NCI-H748 (cell line): Measurements from ENCODE around the gene RGPD8.
"Not testable (repeated sequence)": the region's sequence is repeated elsewhere in the genome, so short reads cannot be mapped to it uniquely, and the experiment has no call there.

Experiments
- DNase-seq: peaks from one replicate; lab custom pipeline; 2025; ENCODE audit not compliant: unreplicated experiment; lab: John Stamatoyannopoulos, UW

Gene RGPD8

GRCh38 chr2:112435716-112436431, 2.4 kb upstream of the RGPD8 start:
- not testable (repeated sequence) for DNase-seq

GRCh38 chr2:112434890-112435715, 1.7 kb upstream of the RGPD8 start:
- DNase-seq = not testable (repeated sequence)

GRCh38 chr2:112433932-112434730, 686 bp upstream of the RGPD8 start:
- DNase-seq = no peak

GRCh38 chr2:112432735-112433479, 538 bp downstream of the RGPD8 start:
- not testable (repeated sequence) for DNase-seq

- not testable (repeated sequence) for DNase-seq
Observed at GRCh38 chr2:112432390-112432734, 1.1 kb downstream of the RGPD8 start.

- not testable (repeated sequence) for DNase-seq
Observed at GRCh38 chr2:112431587-112432295, 1.7 kb downstream of the RGPD8 start.

GRCh38 chr2:112424553-112424952, 8.9 kb downstream of the RGPD8 start:
- not testable (repeated sequence) for DNase-seq

DNA sequence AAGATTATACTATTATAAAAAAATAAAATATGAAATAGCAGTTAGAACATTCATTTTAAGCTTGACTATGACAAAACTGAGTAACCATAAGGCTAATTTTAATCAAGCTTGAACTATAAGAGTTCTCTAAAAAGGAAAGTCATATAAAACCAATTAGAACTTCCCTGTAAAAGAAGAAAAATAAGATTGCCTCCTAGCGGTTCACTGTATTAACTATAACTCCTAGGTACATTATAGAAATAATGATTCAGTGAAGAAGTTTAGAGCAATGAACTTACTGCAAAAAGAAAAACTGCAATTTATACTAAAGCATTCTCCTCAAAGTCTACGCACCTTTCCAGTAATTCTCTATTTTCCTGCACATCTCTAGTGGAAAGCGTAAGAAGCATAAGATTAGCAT, 16.6 kb downstream of the RGPD8 start:
- DNase-seq = not testable (repeated sequence)

DNA sequence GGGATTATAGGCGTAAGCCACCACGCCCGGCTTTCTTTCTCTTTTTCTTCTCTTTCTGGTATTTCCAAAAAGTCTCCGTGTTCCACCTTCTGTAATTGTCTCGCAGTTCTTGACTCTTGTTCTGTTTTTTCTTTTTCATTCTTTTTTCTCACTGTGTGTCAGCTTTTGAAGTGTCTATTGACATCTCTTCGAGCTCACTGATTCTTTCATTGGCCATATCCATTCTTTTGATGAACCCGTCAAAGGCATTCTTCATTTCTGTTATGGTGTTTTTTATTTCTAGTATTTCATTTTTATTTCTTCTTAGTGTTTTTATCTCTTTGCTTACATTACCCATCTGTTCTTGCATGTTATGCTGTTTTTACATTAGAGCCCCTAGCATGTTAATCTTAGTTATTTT, 73.4 kb downstream of the RGPD8 start:
- not testable (repeated sequence) for DNase-seq

DNA sequence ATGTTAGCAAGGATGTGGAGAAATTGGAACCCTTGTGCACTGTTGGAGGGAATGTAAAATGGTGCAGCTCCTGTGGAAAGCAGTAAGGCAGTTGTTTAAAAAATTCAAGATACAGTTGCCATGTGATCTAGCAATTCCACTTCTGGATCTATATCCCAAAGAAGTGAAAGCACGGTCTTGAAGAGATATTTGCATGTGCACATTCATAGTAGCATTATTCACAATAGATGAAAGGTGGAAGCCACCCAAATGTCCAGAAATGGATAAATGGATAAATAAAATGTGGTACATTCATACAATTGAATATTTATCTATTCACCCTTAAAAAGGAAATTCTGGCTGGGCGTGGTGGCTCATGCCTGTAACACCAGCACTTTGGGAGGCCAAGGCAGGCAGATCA, 79.1 kb downstream of the RGPD8 start:
- not testable (repeated sequence) for DNase-seq

DNA sequence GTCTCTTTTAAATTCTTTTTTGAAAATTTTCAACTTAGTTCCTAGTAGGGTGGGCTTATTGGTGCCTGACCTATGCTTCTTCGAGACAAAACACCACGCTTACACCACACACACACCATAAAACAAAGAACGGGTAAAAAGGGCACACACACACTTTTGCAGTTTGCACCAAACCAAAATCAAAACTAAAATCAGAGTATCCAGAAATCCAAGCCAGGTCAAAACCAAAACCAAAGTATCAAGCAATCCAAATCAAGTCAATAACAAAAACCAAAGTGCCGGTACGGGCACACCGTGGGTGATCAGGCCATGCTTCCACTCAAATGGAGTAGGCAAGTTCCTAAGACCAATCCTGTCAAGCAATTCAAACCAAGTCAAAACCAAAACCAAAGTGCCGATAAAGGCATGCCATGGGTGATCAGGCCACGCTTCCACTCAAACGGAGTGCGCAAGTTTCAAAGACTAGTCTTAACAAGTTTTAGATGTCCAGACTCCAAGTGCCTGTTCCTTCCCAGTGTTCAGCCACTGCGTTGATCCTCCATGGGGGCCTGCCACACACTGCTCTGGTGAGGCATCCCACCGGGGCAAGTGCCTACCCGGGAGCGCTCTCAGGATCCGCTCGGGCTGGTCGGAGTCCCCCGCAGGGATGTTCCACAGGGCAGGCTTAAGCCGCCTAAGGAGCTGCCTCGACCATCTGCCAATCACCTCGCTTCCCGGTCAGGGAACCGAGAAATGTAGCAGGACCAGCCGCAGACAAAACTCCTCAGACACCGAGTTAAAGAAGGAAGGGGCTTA, 80.4 kb downstream of the RGPD8 start:
- DNase-seq = not testable (repeated sequence)

DNA sequence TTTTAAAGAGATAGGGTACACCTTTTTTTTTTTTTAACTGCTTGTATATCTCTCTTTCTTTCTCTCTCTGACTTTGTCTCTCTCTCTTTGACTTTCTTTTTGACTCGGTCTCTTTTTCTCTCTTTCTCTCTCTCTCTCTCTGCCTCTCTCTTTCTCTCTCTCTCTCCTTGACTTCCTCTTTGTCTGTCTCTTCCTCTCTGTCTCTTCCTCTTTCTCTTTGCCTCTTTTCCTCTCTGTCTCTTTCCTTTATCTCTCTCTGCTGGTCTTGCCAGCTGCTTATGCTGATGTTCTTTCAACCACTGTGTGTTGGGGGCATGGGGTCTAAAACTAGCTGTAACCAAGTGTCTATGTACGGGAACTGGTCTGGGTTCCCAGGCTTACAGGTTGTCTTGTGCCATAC, 81.2 kb downstream of the RGPD8 start:
- DNase-seq = not testable (repeated sequence)

DNA sequence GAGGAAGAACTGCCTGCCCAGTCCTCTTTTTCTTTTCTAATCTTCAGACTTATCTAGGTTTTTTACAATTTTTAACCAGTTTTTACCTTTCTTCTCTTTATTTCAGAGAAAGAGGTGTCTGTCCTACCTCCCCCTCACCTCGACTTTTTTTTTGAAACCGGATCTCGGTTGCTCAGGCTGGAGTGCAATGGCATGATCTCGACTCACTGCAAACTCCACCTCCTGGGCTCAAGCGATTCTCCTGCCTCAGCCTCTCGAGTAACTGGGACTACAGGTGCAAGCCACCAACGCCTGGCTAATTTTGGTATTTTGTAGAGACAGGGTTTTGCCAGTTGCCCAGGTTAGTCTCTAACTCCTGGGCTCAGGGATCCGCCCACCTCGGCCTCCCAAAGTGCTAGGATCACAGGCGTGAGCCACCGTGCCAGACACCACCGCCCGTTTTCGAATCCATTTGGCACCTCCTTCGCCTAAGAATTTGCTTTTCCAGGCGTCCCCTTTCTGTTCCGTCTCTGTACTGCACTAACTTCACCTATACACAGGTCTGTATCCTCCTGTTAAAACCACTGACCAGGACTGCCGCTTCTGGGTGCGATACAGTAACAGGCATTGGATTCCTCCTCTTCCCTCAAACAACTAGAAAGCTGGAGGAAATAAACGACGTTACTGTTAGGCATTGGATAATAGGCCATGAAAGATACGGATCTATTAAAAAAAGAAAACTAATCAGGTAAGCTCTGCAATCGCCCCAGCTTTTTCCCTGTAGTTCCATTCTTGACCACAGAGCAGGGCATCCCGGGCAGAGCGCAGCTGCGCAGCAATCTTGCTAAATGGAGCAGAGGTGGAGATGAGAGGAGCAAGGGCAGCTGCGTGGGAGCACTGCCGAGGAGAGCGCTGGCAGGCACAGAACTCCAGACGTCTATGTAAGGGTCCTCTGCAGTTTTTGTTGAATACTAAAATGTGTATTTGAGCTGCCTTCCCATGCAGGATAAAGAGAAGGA, 88.1 kb downstream of the RGPD8 start:
- DNase-seq = no peak

GRCh38 chr2:112343827-112344585, 89.4 kb downstream of the RGPD8 start:
- no peak for DNase-seq

- DNase-seq = no peak
Observed at GRCh38 chr2:112342067-112342550, 91.3 kb downstream of the RGPD8 start.

DNA sequence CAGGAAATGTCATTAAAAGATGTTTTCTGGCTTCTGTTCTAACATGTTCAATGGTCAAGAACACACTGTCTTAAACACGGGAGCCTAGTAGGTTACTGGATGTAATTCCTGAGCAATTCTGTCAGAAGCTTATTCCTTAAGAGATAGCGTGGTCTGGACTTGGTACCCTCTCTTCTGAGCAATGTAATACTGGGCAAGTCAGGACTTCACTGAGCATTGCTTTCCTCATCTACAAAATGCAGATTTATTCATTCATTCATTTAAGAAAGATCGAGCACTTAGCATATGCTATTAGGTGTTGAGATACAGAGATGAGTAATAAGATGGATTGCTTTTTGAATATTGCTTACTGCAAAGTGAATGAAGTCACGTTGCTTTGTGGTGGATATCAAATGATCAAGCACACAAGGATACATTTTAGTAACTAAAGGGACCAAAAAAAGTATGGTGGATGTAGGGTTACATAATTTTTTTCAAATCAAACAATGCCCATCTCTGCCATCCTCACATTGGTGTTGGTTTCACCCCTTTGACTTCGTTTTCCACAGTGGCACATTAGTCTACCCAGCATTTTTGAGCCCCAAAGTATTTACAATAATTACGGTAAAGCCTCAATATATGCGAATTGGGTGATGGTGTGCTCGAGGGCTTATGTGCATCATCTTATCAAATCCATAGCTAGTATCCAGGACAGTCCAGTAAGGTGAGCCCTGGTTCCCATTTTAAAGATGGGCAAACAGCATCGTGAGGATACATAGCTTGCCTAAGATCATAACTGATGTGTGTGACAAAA, 92.8 kb downstream of the RGPD8 start:
- no peak for DNase-seq
